Cardiac fibroblast (primary cell): ENCODE measurements around the gene WDR90.

Source experiments
- DNase-seq, 2 donors: peaks; one replicate each; pipeline versions ENCODE4 v3.0.0 to v3.0.0-alpha.2; 2010; ENCODE audit warnings: low read depth in 2 of 2
- H3K4me3 ChIP-seq, 2 donors: replicated peaks in 1 of 2; 1 replicate in 1 of 2; 2 replicates in 1 of 2; pipeline ENCODE4 v1.5.1; 2011; ENCODE audit warnings: low read depth in 2 of 2, low read length in 2 of 2, mild to moderate bottlenecking in 2 of 2, moderate library complexity in 1 of 2
- TF ChIP-seq, protein P1 (sequence below): IDR thresholded peaks from one replicate; pipeline ENCODE4 v1.5.1; 2011; ENCODE audit warnings: low read depth, mild to moderate bottlenecking, low read length, inconsistent platforms

Gene WDR90

DNA sequence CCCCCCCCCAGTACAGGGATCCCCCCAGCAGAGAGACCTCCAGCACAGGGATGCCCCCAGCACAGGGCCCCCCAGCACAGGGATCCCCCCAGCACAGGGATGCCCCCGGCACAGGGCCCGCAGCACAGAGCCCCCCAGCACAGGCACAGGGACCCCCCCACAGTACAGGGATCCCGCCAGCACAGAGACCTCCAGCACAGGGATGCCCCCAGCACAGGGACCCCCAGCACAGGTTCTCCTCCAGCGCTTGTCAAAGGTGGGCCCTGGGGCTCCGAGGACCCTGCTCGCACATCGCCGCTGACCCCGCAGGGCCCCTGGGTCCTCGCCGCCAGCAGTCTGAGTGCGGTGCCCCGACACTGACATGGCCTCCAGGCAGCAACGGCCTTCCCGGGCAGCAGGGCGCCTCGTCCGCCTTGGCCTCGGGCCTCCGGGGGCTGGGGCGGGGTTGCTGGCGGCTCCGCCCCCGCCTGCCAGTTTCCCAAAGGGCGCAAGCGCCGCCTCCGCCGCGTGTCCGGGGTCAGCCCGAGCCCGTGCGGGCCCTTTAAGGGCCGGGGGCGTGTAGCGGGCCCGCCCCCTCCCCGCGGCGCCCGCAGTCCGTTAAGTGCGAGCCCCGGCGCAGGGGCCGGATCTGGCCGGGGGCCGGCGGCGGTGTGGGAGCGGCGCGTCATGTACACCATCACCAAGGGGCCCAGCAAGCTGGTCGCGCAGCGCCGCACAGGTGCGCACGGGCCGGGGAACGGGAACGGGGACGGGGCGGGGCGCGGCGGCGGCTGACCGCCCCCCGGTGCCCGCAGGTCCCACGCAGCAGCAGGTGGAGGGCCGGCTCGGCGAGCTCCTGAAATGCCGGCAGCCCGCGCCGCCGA, 7.6 kb upstream of the WDR90 start, which contains the start of gene MCRIP2:
TSS of gene MCRIP2 (plus strand) at position 503 of the 863 bp plus-strand sequence. CDS start at position 667, 164 bp downstream.
- TF ChIP-seq, protein P1, sequence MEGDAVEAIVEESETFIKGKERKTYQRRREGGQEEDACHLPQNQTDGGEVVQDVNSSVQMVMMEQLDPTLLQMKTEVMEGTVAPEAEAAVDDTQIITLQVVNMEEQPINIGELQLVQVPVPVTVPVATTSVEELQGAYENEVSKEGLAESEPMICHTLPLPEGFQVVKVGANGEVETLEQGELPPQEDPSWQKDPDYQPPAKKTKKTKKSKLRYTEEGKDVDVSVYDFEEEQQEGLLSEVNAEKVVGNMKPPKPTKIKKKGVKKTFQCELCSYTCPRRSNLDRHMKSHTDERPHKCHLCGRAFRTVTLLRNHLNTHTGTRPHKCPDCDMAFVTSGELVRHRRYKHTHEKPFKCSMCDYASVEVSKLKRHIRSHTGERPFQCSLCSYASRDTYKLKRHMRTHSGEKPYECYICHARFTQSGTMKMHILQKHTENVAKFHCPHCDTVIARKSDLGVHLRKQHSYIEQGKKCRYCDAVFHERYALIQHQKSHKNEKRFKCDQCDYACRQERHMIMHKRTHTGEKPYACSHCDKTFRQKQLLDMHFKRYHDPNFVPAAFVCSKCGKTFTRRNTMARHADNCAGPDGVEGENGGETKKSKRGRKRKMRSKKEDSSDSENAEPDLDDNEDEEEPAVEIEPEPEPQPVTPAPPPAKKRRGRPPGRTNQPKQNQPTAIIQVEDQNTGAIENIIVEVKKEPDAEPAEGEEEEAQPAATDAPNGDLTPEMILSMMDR = no peak
- peak within 1 kb of the TSS; percentile 63 to 84 for H3K4me3 ChIP-seq
- peak; percentile 61 to 85 for DNase-seq

DNA sequence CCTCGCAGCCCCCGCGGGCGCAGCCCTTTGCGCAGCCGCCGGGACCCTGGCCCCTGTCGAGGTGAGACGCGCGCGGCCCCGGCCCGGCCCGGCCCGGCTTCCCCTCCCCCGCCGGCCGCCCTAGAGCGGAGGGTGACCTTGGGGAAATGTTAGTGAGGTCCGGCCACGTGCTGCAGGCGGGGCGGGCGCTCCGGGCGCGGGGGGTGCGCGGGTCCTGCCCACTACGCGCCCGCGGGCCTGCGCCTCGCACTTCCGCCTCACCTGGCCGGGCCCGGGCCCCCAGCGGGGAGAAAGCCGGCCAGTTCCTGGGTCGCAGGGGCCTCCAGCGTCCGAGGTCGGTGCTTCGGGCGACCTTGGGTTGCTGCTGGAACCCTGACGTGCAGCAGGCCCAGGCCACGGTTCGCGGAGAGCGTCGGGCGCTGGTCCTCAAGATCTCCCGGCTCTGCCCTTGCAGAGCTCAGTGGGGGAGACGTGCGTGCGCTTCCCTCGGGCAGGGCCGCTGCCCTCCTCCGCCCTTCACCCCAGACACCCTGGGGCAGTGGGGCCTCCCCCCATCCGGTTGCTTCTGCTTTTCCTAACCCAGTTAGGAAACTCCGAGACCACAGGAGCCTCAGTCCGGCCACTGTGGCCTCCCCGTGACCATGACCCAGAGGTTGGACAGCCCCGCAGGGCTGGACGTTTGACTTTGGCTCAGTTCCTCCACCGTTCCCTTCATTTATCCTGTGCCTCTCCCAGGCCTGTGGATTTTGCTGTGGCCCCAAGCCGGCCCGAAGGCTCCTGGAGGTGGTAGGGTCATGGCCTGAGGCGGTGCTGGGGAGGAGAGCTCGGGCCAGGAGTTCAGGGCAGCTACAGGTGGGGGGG, 6.7 kb upstream of the WDR90 start:
- DNase-seq = peak in 1 of 2 donors; percentile 31
- H3K4me3 ChIP-seq = peak overlapping the region; percentile 55 to 63
- TF ChIP-seq, protein P1 = no peak

DNA sequence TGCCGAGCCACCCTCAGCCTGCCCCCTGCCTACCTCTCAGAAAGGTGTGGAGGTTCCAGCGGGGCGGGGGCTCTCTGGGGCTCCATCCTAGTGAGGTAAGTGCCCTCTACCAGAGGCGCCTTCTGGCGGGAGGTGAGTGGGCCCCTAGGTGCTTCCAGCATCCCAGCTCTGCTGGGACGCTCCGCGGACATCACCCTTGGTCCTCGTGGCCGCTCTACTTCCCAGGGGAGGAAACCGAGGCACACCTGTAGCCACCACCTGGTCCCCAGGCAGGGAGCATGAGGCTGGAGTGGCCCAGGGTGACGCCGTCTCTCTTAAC, 6.2 kb upstream of the WDR90 start:
- H3K4me3 ChIP-seq = peak overlapping the region; percentile 55 to 63
- TF ChIP-seq, protein P1 = no peak

DNA sequence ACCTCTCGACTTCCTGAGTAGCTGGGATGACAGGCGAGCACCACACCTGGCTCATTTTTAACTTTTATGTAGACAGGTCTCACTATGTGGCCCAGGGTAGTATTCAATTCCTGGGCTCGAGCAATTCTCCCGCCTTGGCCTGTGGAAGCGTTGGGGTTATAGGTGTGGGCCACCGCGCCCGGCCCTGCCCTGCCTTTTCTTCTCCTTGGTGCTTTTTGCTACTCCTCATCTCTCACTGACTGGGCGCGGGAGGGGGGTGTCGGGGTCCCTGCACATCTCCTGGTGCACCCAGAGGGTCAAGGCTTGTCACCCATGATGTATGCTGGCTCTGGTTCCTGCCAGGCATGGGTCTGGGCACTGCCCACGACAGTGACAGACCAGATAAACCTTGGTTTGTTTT, 4.6 kb upstream of the WDR90 start:
- TF ChIP-seq, protein P1 = no peak
- H3K4me3 ChIP-seq = no peak overlapping the region
- no peak for DNase-seq

More for the DNA sequence above, 6.2 kb upstream of the WDR90 start:
- DNase-seq = no peak

DNA sequence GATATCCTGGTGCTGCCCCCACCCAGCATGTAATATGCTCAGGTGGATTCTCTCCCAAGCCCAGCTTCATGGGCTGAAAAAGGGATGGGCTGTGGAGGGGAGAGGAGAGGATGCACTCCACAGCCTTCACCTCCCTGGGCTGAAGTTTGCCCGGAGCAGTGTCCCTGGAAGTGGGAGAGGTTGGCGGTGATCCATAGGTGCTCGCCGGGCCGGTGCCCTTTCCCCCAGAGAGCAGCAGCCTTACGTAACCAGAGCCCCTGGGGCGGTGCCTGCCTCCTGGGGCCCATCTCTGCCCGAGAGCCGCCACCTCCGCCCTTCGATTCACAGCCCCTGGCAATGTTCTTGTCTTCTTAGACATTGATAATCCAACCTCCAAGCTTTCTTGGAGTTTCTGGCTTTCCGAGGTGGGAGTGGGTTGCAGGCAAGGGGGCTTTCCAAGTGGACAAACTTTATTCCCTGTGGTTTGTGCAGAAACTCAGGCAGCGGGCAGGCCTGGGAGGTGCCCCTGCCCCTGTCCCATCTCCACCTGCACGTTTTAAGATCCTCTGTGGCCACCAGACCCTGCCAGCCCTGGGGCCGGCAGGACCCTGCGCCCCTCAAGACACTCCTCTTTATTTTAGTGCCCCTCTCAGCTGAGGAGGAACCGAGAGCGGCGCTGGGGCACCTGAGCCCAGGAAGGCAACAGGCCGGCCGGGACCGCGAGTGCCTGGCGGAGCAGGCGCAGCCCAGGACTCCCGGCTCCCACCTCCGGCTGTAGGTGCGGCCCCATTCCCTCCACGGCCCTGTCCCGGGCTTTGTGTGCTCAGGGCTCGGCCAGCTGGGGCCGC, 3.1 kb upstream of the WDR90 start:
- H3K4me3 ChIP-seq = no peak overlapping the region
- TF ChIP-seq, protein P1 = no peak
- no peak for DNase-seq

DNA sequence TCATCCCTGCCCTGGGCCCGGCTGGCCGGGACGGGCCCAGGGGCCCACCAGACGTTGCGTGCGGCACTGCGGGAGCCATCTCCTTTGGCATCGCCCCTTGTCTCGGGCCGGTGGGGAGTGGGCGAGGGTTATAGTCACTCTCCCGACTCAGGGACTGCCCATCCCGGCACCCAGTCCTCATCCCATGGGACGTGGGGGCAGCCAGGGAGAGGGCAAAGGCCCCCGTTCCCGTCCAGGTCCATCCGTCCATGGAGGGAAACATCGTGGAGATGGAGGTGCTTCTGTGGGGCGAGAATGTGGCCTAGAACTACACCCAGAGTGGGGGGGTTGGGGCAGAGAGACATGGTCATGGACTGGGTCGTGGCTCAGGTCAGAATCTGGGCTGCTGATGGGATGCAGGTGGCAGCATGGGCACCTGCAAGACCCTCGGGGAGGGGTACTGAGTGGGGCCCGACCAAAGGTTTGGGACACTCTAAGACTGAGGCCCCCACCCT, 2.4 kb upstream of the WDR90 start:
- TF ChIP-seq, protein P1 = no peak
- no peak overlapping the region for H3K4me3 ChIP-seq
- no peak for DNase-seq
